HepG2 (cell line): ENCODE results near the gene STARD13. TPM values are rescaled to one million over a fixed set of nuclear protein-coding genes. Genes with fewer than 3 reads are reported as not detected.

Source experiments
- CCDC6 ChIP-seq: sonication (generic); formaldehyde crosslinking; IDR thresholded peaks from 2 replicates; pipeline ENCODE4 v1.8.1; 2022; ENCODE audit warnings: mild to moderate bottlenecking, missing genetic modification reagents, moderate library complexity
- HNF1A ChIP-seq, 2 experiments: sonication (generic) in 1 of 2; formaldehyde crosslinking in 1 of 2; IDR thresholded peaks; 2 replicates each; pipeline versions ENCODE4 v1.4.0 to v1.6.1; 2016 to 2020; ENCODE audit warnings: borderline replicate concordance in 1 of 2, low read depth in 1 of 2, mild to moderate bottlenecking in 1 of 2, missing genetic modification reagents in 1 of 2
- KLF12 ChIP-seq: sonication (generic); formaldehyde crosslinking; IDR thresholded peaks from 2 replicates; pipeline ENCODE4 v1.4.0; 2020; ENCODE audit warnings: missing genetic modification reagents, borderline replicate concordance
- NFRKB ChIP-seq: fragments of 450-650 bp; IDR thresholded peaks from 2 replicates; pipeline ENCODE4 v1.6.1; 2017
- SALL2 ChIP-seq: sonication (generic); formaldehyde crosslinking; IDR thresholded peaks from 2 replicates; pipeline ENCODE4 v1.8.1; 2023; ENCODE audit warnings: mild to moderate bottlenecking, missing genetic modification reagents, inconsistent platforms
- TGIF2 ChIP-seq: IDR thresholded peaks from 2 replicates; pipeline ENCODE4 v1.6.1; 2016; ENCODE audit warnings: control low read depth, missing compliant biosample characterization
- TRIM22 ChIP-seq: fragments of 450-650 bp; IDR thresholded peaks from 2 replicates; pipeline ENCODE4 v1.6.1; 2017
- ZNF275 ChIP-seq: sonication (generic); formaldehyde crosslinking; IDR thresholded peaks from 2 replicates; pipeline ENCODE4 v1.8.0; 2022; ENCODE audit warnings: missing genetic modification reagents, mild to moderate bottlenecking, inconsistent platforms, borderline replicate concordance
- ZSCAN31 ChIP-seq: sonication (generic); formaldehyde crosslinking; IDR thresholded peaks from 2 replicates; pipeline ENCODE4 v1.5.0; 2020; ENCODE audit warnings: low read depth, mild to moderate bottlenecking, missing genetic modification reagents
- polyA plus RNA-seq, 8 experiments: library from polyadenylated mRNA; depleted of rRNA in 3 of 8; stranded (reverse) in 7 of 8; unstranded in 1 of 8; fragments of >200 nt; fragmentation: Illumina TruSeq in 4 of 8; extraction: Trizol in 4 of 8; gene quantifications; 2 replicates each; pipeline versions ENCODE4 v1.2.1 to v1.2.3, GENCODE V29; 2011 to 2016; ENCODE audit warnings: low read depth in 4 of 8, missing spikeins in 1 of 8, mixed read lengths in 1 of 8; ENCODE audit not compliant: insufficient read depth in 1 of 8
- total RNA-seq, 5 experiments: library from RNA; depleted of rRNA; stranded (reverse); fragments of >200 nt; fragmentation: Illumina TruSeq; extraction: Trizol; gene quantifications; 2 replicates each; pipeline ENCODE4 v1.2.3, GENCODE V29; 2016; ENCODE audit warnings: low read depth in 1 of 5

The STARD13 gene
- total and polyA plus RNA-seq, 2 of the 13 experiments (the other 11 are each of a cell fraction or from before 2014, with no cell fraction given) = 12.8 to 14.3 TPM

GRCh38 chr13:33260168-33261098 lies 25.1 kb downstream of the STARD13 start (continued):
- TF ChIP-seq NFRKB = no peak
- TF ChIP-seq TGIF2 = peak; percentile 39; the same call in 1 of the 2 replicates
- TF ChIP-seq SALL2 (CRISPR knock-in tag) = no peak
- TF ChIP-seq CCDC6 (CRISPR knock-in tag) = no peak
- no peak for TF ChIP-seq ZNF275
- TF ChIP-seq HNF1A (IDR thresholded peaks at IDR 0.05; ENCODE audit: low read depth) = peak; percentile 85
- peak; percentile 91 for TF ChIP-seq HNF1A (CRISPR knock-in tag; IDR thresholded peaks at IDR 0.05; ENCODE audit: borderline replicate concordance)
- no peak for TF ChIP-seq KLF12 (CRISPR knock-in tag)
- TF ChIP-seq TRIM22 = no peak
- no peak; the same call in 1 of the 2 replicates for TF ChIP-seq ZSCAN31 (CRISPR knock-in tag)
